RWPE2 (cell line): ENCODE results near the gene VEGFA.

ENCODE experiments used
- ATAC-seq: fragments of 200-7000 bp; cut with Tn5 transposase; 3 replicates; pipeline ENCODE4 v1.9.1; 2021; ENCODE audit warnings: low read depth
- DNase-seq: peaks from one replicate; pipeline ENCODE4 v3.0.0-alpha.2; 2020; ENCODE audit warnings: low spot score
- H3K27ac ChIP-seq: fragments of 450-650 bp; 2 replicates; pipeline ENCODE4 v1.5.1; 2017; ENCODE audit warnings: mild to moderate bottlenecking; ENCODE audit not compliant: poor library complexity, severe bottlenecking
- H3K27me3 ChIP-seq: fragments of 250-450 bp; sonication (Bioruptor Pico); 2 replicates; pipeline ENCODE4 v1.5.1; 2021; ENCODE audit warnings: mild to moderate bottlenecking, moderate library complexity; ENCODE audit not compliant: insufficient read depth, poor library complexity, severe bottlenecking
- H3K36me3 ChIP-seq: fragments of 250-450 bp; sonication (Bioruptor Pico); 2 replicates; pipeline ENCODE4 v1.5.1; 2020; ENCODE audit warnings: low read depth, mild to moderate bottlenecking, moderate library complexity
- H3K4me1 ChIP-seq: fragments of 250-450 bp; sonication (Bioruptor Pico); 2 replicates; pipeline ENCODE4 v1.5.1; 2021; ENCODE audit warnings: mild to moderate bottlenecking, moderate library complexity; ENCODE audit not compliant: insufficient read depth, poor library complexity, severe bottlenecking
- H3K4me3 ChIP-seq: fragments of 250-450 bp; sonication (Bioruptor Pico); 2 replicates; pipeline ENCODE4 v1.5.1; 2021; ENCODE audit warnings: mild to moderate bottlenecking, moderate library complexity; ENCODE audit not compliant: severe bottlenecking
- H3K9me3 ChIP-seq: fragments of 250-450 bp; sonication (Bioruptor Pico); 2 replicates; pipeline ENCODE4 v1.5.1; 2021; ENCODE audit warnings: mild to moderate bottlenecking, moderate library complexity; ENCODE audit not compliant: severe bottlenecking
- TF ChIP-seq, protein P1 (sequence below): fragments of 450-650 bp; IDR thresholded peaks from one replicate; pipeline ENCODE4 v1.5.1; 2017; ENCODE audit warnings: mild to moderate bottlenecking, moderate library complexity; ENCODE audit not compliant: poor library complexity, severe bottlenecking

The VEGFA gene

DNA sequence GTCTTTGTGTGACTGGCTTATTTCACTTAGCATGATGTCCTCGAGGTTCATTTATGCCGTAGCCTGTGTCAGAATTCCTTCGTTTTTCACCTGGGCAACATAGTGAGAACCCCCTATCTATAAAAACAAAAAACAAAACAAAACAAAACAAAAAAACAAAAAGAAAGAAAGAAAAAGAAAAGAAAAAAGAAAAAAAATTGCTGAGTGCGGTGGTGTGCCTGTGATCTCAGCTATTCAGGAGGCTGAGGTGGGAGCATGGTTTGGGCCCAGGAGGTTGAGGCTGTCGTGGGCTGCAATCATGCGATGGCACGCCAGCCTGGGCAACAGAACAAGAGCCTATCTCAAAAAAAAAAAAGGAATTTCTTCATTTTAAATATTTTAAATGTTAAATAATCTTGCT, 38.4 kb downstream of the VEGFA start:
- H3K27ac ChIP-seq = no peak overlapping the region
- peaks cover 7% of the 10 kb centered on the region for H3K4me1 ChIP-seq
- ATAC-seq = no peak

DNA sequence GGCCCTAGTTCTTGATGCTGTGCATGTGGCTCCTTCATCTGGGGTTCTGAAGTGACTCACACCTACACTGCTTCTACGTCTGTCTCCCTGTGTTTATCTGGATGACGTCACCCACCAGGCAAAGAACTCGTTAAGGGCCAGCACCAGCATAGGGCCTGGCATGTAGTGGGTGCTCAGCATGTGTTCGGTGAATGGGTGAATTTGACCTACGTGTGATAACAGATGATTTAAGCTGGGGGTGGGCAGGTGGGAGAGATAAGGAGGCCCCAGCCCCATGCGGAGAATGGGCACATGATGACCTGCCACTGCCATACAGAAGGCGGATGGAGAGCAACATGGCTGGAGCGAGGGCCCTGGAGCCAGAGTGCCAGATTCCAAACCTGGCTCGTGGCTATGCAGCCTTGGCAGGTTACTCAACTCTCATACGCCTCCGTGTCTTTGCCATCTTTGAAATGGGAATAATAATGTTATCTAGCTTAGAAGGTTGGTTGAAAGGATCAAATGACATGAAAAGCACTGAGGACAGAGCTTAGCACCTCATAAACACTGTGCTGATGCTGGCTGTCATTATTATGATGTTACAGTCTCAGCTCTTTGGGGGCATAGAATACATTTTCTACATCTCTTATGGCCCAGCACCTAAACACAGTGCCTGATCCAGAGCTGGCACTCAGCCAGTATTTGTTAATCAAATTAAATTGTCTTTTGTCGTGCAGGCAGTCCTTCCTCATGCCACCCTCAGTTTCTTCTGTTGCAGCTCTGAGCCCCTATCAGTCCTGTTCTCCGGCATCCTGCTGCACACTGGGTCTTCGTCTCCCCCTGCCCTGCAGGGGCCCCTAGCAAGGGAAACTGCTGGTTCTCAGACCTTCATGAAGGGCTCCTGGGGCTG, 39.6 kb downstream of the VEGFA start:
- no peaks in the 10 kb centered on the region for H3K36me3 ChIP-seq
- H3K27ac ChIP-seq = no peak overlapping the region
- peak; percentile 76 for ATAC-seq
- DNase-seq = no peak
- H3K4me1 ChIP-seq = peaks cover 7% of the 10 kb centered on the region
- TF ChIP-seq, protein P1, sequence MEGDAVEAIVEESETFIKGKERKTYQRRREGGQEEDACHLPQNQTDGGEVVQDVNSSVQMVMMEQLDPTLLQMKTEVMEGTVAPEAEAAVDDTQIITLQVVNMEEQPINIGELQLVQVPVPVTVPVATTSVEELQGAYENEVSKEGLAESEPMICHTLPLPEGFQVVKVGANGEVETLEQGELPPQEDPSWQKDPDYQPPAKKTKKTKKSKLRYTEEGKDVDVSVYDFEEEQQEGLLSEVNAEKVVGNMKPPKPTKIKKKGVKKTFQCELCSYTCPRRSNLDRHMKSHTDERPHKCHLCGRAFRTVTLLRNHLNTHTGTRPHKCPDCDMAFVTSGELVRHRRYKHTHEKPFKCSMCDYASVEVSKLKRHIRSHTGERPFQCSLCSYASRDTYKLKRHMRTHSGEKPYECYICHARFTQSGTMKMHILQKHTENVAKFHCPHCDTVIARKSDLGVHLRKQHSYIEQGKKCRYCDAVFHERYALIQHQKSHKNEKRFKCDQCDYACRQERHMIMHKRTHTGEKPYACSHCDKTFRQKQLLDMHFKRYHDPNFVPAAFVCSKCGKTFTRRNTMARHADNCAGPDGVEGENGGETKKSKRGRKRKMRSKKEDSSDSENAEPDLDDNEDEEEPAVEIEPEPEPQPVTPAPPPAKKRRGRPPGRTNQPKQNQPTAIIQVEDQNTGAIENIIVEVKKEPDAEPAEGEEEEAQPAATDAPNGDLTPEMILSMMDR = no peak
- no peaks in the 10 kb centered on the region for H3K27me3 ChIP-seq
- no peak overlapping the region for H3K4me3 ChIP-seq
- H3K9me3 ChIP-seq = no peaks in the 10 kb centered on the region

More for the DNA sequence above, 38.4 kb downstream of the VEGFA start:
- no peaks in the 10 kb centered on the region for H3K36me3 ChIP-seq
- H3K27me3 ChIP-seq = no peaks in the 10 kb centered on the region
- no peak for DNase-seq
- no peaks in the 10 kb centered on the region for H3K9me3 ChIP-seq
- no peak overlapping the region for H3K4me3 ChIP-seq
- TF ChIP-seq, protein P1 = no peak

DNA sequence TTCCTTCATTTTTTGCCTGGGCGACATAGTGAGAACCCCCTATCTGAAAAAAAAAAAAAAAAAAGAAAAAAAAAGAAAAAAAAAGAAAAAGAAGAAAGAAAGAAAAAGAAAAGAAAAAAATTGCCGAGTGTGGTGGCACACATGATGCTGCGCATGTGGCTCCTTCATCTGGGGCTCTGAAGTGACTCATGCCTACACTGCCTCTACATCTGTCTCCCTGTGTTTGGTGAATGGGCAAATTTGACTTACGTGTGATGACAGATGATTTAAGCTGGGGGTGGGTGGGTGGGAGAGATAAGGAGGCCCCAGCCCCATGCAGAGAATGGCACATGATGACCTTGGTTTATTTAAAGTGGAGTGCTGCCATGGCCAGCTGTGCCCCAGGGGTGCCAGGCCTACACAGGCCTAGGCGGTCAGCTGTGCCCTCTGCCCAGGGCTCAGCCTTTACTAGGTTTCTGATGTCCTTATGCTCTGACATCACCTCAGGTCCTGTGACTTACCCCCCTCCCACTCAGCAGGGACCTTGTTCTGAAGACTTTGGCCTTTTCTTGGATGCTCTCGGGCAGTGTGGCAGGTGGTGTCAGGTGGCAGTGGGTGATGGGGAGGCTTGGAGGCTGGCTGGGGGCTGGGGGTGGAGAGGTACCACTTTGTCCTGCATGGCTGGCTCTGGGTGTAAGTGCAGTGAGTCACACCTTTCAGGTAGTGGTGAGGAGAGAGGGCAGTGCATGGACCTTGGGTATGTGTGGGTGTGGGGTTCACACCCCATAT, 41.1 kb downstream of the VEGFA start:
- TF ChIP-seq, protein P1 = no peak
- H3K9me3 ChIP-seq = no peaks in the 10 kb centered on the region
- no peak for ATAC-seq
- peaks cover 6% of the 10 kb centered on the region for H3K4me1 ChIP-seq
- no peaks in the 10 kb centered on the region for H3K27me3 ChIP-seq
- H3K36me3 ChIP-seq = no peaks in the 10 kb centered on the region
- DNase-seq = no peak
- H3K27ac ChIP-seq = no peak overlapping the region
- H3K4me3 ChIP-seq = no peak overlapping the region

DNA sequence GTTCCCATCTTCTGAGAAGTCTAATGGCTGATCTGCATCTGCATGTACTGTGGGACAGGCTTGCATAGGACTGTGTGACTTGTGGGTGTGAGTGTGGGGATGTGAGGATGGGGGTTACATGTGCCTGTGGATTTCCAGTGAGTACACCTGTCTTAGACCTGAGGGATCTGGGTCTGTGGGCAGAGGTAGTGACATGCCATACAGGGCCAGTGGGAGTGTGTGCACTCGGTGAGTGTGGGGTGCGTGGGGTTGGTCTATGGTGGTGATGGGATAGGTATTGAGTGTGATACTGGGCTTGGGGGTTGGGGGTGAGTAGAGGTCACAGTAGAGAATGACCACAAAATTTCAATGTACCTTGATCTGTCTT, 41.7 kb downstream of the VEGFA start:
- Histone ChIP-seq H3K4me1 (peaks cover under 1% of the 10 kb centered on the region), H3K4me3 (no peak overlapping the region), H3K27me3 (no peaks in the 10 kb centered on the region), H3K36me3 (no peaks in the 10 kb centered on the region), H3K9me3 (no peaks in the 10 kb centered on the region), H3K27ac (no peak overlapping the region)
- no peak for DNase-seq
- no peak for ATAC-seq
- TF ChIP-seq, protein P1 = no peak
